ENCODE data around the gene MAPK8. TPM values are rescaled to one million over a fixed set of nuclear protein-coding genes. Genes with fewer than 3 reads are reported as not detected.
"Not testable (repeated sequence)": the region's sequence is repeated elsewhere in the genome, so short reads cannot be mapped to it uniquely, and the experiment has no call there.

The MAPK8 gene
- total RNA-seq, 2 donors from 2014 or later: 39.3 to 74.4 TPM

- Histone ChIP-seq H3K27me3 (replicated peaks; ENCODE audit: insufficient read depth) (no peaks in the 10 kb centered on the region), H3K27ac (no peak overlapping the region), H3K9me3 (no peaks in the 10 kb centered on the region), H3K4me1 (replicated peaks) (no peaks in the 10 kb centered on the region), H3K4me3 (no peak overlapping the region), H3K36me3 (no peaks in the 10 kb centered on the region)
- no peak for DNase-seq (ENCODE audit: low spot score)
- TF ChIP-seq POLR2A (IDR thresholded peaks at IDR 0.05): no peak
- no peak for TF ChIP-seq POLR2AphosphoS5 (IDR thresholded peaks at IDR 0.05)
- no peak for TF ChIP-seq CTCF (IDR thresholded peaks at IDR 0.05)
- intact Hi-C loops (cut with DNase I): no loop called here
Observed at GRCh38 chr10:48340734-48341133, 34.3 kb downstream of the MAPK8 start.

GRCh38 chr10:48343106-48343505 is 36.6 kb downstream of the MAPK8 start:
- Histone ChIP-seq H3K27ac (no peak overlapping the region), H3K9me3 (no peaks in the 10 kb centered on the region), H3K36me3 (no peaks in the 10 kb centered on the region), H3K27me3 (replicated peaks; ENCODE audit: insufficient read depth) (no peaks in the 10 kb centered on the region), H3K4me1 (replicated peaks) (no peaks in the 10 kb centered on the region), H3K4me3 (no peak overlapping the region)
- no peak for DNase-seq (ENCODE audit: low spot score)
- WGBS: 74% methylated on average over 2 of the region's 2 CpGs
- TF ChIP-seq CTCF (IDR thresholded peaks at IDR 0.05) (no peak), POLR2AphosphoS5 (IDR thresholded peaks at IDR 0.05) (no peak), POLR2A (IDR thresholded peaks at IDR 0.05) (no peak)
- intact Hi-C loops (cut with DNase I): no loop called here

DNA sequence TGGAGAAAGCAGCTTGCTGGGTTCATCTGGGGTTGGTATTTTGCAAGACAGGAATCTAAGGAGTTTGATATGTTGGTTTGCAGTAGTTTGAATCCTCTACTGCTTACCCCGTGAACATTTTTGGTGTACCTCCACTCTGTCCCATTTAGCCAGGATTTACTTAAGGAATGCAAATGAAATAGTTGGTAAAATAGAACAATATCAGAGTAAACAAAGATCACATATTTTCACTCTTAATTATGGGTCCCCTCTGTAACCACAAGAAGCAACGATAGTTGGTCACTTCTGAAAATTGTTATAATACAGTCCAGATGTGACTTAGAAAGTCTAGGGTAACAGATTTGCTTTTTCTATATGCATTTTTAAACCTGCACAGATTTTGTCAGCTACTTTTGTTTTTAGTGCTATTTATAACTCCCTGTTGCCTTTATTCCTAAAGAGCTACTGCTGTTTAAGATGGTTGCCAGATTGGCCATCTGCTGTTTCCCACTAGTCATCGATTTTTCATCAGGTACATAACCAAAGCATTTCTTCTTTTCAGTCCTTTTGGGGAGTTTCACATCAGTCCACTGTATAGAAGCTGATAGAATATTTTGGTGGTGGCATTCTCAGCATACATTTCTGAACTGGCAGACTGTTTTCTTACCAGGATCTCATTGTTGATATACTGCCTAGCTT is 37.6 kb downstream of the MAPK8 start:
- no peak for DNase-seq (ENCODE audit: low spot score)
- Histone ChIP-seq H3K4me1 (replicated peaks) (no peaks in the 10 kb centered on the region), H3K4me3 (no peak overlapping the region), H3K27me3 (replicated peaks; ENCODE audit: insufficient read depth) (no peaks in the 10 kb centered on the region), H3K36me3 (no peaks in the 10 kb centered on the region), H3K27ac (no peak overlapping the region), H3K9me3 (no peaks in the 10 kb centered on the region)
- intact Hi-C loops (cut with DNase I): no loop called here
- no peak for TF ChIP-seq CTCF (IDR thresholded peaks at IDR 0.05)
- TF ChIP-seq POLR2AphosphoS5 (IDR thresholded peaks at IDR 0.05): no peak
- TF ChIP-seq POLR2A (IDR thresholded peaks at IDR 0.05): no peak
- WGBS: 75% methylated on average over 3 of the region's 3 CpGs

DNA sequence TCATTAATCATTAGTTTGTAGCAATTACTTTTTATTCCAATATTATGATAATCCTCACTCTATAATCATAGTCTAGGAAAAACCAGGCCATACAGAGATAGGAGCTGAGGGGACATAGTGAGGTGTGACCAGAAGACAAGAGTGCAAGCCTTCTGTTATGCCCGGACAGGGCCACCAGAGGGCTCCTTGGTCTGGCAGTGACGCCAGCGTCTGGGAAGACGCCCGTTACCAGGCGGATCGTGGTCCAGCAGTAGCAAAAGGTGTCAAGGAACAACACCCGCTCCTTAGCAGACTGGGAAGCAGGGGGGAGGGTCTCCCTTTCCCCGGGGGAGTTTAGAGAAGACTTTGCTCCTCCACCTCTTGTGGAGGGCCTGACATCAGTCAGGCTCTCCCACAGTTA is 39.8 kb downstream of the MAPK8 start:
- H3K9me3 ChIP-seq; intact Hi-C loops (cut with DNase I); DNase-seq (ENCODE audit: low spot score); H3K36me3 ChIP-seq; H3K4me3 ChIP-seq; H3K27ac ChIP-seq; H3K27me3 ChIP-seq (replicated peaks; ENCODE audit: insufficient read depth); H3K4me1 ChIP-seq (replicated peaks): not testable (repeated sequence)
- WGBS: 98% methylated on average over 9 of the region's 9 CpGs

- H3K27me3 ChIP-seq (replicated peaks; ENCODE audit: insufficient read depth); intact Hi-C loops (cut with DNase I): not testable (repeated sequence)
- 98% methylated on average over 2 of the region's 2 CpGs for WGBS
Observed at GRCh38 chr10:48347539-48347938, 41.1 kb downstream of the MAPK8 start.

GRCh38 chr10:48347943-48348342 is 41.5 kb downstream of the MAPK8 start:
- H3K4me3 ChIP-seq; H3K27ac ChIP-seq; intact Hi-C loops (cut with DNase I); H3K9me3 ChIP-seq; DNase-seq (ENCODE audit: low spot score); H3K36me3 ChIP-seq; H3K4me1 ChIP-seq (replicated peaks); H3K27me3 ChIP-seq (replicated peaks; ENCODE audit: insufficient read depth): not testable (repeated sequence)
- WGBS: 100% methylated on average over 4 of the region's 4 CpGs

More at GRCh38 chr10:48347539-48347938, 41.1 kb downstream of the MAPK8 start:
- not testable (repeated sequence) for H3K4me1 ChIP-seq (replicated peaks); DNase-seq (ENCODE audit: low spot score); H3K9me3 ChIP-seq; H3K4me3 ChIP-seq; H3K27ac ChIP-seq; H3K36me3 ChIP-seq
